Activated CD8-positive, alpha-beta memory T cell treated with anti-CD3 and anti-CD28 coated beads, Interleukin-2, amount 50 U/mL, for 24 hours (primary cell): ENCODE data around the gene GDI1.

Experiments
- DNase-seq: peaks from one replicate; pipeline ENCODE4 v3.0.0-alpha.2; 2020; ENCODE audit errors: extremely low read depth

The GDI1 gene

DNA sequence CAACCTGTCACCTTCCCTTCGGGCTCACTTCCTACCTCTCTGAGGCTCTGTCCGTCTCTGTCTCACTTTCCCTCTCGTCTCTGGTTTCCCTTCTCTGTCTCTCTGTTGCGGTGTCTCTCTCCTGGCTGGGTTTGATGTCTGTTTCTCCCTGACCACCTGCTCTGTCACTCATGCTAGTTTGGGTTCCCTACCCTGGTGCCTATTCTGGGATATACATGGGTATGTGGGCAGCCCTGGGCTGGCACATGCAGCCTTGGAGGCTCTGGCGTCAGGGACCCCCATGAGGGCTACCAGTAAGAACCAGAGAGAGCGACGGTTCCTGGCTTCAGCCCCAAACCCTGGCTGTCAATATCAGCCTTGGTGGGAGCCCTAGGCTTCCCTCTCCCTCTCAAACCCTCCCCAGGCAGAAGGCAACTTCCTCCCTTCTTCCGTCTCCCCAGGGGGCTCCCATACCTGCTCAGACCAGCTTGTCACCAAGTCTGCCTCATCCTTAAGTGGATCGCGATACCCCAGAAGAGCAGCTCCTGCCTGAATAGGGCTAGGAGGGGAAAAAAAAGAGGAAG is 28.2 kb upstream of the GDI1 start:
- DNase-seq = no peak

DNA sequence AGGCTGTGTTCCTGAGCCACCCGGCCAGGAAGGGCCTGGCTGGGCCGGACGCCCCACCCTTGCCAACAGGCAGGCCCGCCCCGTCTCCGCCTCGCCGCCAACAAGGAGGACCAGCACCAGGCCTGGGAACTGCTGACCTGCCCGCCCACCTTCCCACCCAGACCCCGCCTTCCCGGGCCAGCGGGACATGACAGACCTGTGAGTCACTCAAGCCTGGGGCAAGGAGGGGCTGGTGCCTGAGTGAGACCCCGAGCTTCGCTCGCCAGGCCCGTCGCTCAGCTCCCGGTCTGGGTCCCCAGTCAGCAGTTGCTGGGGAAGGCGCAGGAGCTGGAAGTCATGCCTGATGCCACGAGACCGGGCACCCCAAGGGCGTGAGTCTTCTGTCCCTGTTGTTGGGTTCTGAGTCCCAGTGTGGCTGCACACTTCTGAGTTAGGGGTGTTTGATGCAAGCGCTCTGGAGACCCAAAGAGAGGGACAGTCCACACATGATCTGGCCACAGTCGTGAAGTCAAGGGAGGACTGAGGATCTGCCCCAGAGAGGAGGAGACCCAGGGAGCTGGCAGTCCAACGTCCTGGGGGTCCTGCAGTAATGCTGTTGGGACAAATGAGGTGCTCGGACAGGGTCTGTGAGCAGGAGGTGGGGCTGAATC is 27.6 kb upstream of the GDI1 start, which contains the start of gene DNASE1L1:
TSS of gene DNASE1L1 (minus strand) at position 33 of the 650 bp plus-strand sequence. CDS start 3,686 bp downstream, outside the sequence.
- DNase-seq = no peak

DNA sequence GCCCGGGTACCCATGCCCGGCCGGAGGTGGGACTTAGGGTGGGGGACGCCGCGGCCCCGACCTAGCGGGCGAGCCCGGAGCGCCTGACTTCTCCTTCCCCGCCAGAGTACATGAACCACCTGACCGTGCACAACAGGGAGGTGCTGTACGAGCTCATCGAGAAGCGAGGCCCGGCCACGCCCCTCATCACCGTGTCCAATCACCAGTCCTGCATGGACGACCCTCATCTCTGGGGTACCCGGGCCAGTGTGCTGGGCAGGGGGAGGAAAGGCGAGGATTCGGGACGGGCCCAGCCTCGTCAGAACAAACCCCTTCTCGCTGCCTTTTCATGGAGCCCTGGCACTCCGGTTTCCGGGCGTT is 25.0 kb upstream of the GDI1 start:
- DNase-seq = no peak

DNA sequence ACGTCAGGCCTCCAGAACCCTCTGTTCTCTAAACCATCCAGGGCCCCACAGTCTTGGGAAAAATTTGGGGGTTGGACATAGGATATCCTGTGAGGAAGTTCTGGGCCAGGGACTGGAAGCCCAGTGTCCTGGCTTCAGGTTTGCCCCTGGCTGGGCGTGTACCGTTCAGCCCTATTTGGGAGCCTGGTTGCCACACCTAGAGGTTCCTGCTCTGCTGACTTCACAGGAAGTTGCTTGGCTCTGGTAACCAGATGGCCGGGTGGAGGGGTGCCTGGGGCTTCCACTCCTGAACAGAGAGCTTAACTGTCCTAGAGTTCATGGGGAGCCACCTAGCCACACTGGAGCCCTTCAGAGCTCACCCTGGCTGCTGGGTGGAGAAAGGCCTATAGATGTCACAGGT is 24.5 kb upstream of the GDI1 start:
- no peak for DNase-seq

DNA sequence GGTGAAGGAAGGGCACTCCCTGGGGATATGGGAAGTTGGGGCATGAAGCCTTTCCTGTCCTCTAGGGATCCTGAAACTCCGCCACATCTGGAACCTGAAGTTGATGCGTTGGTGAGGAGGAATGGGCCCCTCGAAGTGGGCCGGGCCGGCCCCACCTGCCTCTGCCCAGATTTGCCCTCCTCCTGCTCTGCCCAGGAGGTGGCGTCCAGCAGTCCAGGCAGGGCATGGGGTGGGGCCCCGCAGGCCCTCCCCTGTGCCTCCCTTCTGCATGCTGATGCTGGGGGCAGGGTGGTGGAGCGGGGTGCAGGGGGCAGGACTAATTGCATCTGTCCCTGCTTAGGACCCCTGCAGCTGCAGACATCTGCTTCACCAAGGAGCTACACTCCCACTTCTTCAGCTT is 23.8 kb upstream of the GDI1 start:
- DNase-seq = no peak

DNA sequence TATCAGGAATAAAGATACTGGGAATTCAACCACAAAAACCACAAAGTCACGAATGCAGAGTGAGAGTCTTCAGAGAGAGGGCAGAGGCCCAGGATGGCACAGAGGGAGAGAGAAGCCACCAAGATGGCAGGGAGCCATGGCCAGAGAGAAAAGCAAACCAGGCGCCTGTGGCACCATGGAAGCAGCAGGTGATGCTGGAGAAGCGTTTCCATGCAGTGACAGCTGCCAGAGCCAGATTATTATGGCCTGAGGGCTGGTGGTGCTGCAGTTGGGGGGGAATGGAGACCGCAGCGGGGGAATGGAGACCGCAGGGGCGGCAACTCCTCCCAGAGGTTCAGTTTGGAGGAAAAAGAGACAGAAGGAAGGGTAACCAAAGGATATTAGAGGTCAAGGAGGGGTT is 19.8 kb upstream of the GDI1 start:
- DNase-seq = no peak

DNA sequence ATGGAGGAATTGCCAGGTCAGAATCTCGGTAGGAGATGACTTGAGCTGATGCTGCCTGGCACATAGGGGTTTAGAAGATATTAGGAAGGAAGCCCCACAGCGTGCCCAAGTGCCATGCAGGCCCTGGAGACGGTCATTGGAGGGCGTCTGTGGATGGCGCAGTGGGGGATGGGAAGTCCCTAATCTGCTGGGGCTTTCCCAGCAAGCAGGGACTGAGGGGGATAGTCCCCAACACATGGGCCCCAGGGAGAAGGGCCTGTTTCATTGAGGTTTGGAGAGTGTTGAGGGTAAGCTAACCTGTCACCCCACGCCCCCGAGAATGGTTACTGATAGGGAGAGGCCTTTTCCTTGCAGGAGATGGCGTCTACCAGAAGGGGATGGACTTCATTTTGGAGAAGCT is 17.8 kb upstream of the GDI1 start:
- DNase-seq = no peak

DNA sequence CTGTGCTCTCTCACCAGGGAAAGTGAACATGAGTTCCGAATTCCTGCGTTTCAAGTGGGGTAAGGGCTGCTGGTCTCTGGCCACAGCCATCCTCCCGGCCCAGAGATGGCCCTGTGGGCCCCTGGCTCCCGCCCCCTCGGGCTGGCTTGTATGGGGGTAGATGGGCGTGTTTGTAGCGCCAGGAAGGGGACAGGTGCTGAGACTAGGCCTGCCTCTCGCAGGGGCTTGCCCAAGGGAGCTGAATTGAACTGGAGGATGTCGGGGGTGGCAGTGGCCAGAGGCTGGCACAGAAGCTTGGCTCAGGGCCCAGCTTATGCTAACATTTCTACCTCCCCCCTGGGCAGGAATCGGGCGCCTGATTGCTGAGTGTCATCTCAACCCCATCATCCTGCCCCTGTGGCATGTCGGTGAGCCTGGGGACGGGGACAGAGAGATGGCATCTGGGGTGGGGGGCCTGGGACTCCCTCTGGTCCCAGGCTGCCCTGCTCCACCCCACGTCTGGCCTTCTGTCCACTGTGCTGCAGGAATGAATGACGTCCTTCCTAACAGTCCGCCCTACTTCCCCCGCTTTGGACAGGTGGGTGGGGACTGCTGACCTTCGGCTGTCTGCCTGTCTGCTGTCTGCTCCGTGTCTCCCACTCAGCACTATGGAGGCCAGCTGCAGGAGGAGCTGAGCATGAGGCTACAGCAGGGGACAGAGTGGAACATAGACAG is 17.1 kb upstream of the GDI1 start:
- no peak for DNase-seq

DNA sequence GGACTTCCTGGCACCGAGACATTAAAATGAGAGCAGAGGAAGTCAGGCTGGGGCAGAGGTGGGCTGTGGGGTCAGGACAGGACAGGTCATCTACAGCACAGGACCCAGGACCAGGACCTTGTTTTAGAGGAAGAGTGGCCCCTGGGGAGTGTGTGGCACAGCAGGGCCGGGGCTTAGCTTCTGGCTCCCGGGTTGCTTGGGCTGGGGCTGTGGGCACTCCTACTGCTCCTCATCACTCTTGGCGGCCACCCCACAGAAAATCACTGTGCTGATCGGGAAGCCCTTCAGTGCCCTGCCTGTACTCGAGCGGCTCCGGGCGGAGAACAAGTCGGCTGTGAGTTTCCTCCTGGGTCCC is 16.6 kb upstream of the GDI1 start:
- no peak for DNase-seq

DNA sequence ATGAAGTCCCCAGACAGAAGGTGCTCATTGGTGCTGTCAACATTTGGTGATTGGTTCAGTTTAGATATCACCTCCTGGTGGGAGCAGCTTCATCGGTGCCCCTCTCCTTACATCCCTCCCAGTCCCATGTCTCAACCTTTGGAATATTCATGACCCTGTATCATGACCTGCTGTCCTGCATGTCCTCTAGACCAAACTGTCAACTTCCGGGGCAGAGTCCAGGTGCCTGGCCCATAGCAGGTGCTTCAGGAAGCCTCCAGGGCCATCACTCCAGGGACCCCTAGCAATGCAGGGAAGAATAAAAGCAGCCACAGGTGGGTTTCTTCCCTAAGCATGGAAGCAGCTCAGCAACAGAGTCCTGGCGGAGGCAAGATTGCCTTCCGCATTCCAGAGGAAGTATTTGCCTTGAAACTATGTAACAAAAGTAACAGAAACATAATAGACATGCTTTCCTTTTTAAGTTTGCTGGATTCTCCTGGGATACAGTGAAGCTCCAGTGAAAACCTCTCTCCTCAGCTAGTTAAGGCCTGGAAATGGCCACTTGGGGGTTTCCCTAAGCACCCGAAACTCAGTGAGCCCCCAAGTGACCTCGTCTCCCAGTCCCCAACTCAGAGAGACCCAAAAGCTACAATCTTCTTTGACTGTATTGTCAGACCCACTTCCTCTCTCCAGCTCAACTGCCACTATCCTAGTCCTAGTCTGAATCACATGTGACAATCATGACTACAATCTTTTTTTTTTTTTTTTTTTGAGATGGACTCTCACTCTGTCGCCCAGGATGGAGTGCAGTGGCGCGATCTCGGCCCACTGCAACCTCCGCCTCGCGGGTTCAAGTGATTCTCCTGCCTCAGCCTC is 9.8 kb upstream of the GDI1 start:
- no peak for DNase-seq

DNA sequence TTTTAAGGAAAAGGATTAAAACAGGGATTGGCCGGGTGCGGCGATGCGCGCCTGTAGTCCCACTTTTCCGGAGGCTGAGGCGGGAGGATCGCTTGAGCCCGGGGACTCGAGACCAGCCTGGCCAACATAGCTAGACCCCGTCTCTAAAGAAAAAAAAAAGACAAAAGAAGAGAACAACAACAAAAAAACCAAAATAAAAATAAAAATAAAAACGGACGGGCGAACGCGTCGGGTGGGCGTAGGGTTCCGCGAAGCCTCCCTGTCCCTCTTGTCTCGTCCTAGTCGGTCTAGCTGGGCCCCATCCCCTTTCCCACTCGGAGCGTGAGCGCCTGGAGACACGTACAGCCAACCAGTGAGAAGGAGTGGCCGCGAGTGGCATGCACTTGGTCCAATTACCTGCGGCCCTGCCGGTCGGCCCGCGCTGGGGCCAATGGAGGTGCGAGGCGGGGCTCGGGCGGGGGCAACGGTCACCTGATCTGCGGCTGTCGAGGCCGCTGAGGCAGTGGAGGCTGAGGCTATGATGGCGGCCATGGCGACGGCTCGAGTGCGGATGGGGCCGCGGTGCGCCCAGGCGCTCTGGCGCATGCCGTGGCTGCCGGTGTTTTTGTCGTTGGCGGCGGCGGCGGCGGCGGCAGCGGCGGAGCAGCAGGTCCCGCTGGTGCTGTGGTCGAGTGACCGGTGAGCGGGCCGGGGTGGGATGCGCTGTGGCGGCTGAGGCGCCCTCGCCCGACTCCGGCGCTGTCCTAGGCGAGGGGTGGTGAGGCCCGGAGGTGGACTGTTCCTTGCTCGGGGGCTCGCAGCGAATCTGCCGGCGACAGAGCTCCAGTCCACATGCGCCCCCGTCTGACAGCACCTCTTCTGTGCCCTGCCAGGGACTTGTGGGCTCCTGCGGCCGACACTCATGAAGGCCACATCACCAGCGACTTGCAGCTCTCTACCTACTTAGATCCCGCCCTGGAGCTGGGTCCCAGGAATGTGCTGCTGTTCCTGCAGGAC is 8.5 kb upstream of the GDI1 start, which contains the start of gene ATP6AP1:
TSS of gene ATP6AP1 (plus strand) at position 502 of the 996 bp plus-strand sequence. CDS start at position 518, 16 bp downstream.
- DNase-seq = peak; percentile 49

DNA sequence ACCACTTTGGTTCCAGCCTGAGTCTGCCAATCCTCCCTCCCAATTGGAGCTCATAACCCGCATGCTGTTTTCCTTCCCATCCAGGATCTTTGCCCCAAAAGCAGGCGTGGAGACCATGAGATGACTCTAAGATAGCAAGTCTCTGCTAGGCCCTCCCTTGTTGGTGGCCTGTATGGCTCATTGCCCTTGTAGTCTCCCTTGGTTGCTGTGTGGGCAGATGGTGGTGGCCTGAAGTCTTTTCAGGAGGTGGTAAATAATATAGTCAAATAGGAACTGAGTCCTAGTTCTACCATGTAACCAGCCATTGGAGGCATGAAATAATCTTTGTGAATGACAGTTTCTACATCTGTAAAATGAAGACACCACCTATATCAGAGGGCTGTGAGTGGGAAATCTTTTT is 7.2 kb upstream of the GDI1 start:
- no peak for DNase-seq

DNA sequence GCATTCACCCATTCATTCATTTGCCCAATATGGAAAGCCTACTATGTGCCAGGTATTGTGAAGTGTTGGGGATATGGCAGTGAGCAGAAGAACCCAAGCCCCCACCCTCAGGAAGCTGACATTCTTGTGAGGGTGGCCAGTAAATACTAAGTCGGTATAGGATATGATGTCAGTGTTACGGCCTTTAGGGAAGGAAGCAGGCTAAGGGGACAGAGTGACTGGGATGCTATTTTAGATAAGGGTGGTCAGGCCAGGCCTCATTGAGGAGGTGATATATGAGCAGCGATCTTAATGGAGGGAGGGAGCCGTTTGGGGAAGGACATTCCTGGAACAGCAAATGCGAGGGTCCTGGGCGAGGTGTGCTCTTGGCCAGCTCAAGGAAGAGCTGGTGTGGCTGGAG is 6.5 kb upstream of the GDI1 start:
- DNase-seq = no peak

DNA sequence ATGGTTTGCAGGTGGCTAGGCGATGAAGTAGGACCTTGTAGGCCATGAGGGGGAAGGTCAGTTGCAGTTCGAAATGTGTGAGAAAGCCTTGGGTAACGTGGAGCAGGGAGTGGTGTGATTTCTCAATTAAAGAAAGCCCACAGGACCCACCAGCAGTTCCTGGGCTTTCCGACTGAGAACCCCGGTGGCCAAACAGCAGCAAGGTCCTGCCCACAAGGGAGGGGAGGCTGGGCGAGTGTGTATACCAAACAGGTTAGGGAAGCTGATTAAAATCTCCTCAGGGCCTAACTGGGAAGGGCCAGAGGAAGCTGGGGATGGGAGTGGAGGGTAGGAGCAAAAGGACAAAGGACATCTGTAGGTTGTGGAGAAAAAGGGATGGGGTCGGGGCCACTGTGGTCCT is 6.0 kb upstream of the GDI1 start:
- DNase-seq = no peak

DNA sequence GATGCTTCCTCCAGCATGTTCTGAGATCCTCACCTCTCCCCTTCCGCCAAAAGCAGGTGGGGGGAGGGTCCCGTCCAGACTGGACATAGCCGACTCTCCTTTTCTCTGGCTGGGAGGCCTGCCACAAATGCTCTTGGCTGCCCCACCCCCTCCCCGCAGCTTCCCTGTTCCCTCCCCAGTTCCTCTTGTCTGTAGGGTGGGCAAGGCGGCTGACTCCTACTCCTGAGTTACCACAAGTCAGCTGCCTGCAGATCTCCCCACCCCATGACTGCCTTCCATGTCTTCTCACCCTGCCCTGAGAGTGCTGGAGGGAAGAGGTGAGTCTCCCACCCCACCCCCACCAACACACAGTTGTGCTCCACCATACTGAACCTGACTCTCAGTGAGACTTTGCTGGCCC is 5.6 kb upstream of the GDI1 start:
- DNase-seq = no peak

DNA sequence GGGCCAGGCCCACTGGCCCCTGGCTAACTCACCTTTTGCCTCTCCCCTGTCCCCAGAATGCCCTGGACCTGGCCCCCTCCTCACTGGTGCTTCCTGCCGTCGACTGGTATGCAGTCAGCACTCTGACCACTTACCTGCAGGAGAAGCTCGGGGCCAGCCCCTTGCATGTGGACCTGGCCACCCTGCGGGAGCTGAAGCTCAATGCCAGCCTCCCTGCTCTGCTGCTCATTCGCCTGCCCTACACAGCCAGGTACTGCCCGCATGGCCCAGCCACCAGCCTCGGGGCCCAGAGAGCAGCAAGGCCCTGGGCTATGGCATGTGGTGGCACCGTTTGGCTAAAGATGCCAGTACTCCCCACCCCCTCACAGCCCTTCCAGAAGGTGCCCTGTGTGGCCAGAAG is 4.7 kb upstream of the GDI1 start:
- no peak for DNase-seq

DNA sequence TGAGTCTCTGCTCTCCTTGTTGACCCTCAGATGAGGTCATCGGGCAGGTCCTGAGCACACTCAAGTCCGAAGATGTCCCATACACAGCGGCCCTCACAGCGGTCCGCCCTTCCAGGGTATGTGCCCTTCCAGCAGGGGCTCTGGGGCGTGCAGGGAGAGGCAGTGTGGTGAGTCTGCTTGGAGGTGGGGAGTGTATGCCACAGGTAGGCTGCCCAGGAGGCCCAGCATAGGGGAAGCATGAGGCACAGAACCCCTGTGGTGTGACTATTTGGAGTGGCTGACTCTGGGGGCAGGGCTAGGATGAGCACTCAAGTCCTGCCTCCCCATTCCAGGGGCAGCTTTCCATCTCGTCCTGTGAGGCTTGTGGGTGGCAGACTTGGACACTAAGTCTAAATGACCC is 3.3 kb upstream of the GDI1 start:
- DNase-seq = no peak

DNA sequence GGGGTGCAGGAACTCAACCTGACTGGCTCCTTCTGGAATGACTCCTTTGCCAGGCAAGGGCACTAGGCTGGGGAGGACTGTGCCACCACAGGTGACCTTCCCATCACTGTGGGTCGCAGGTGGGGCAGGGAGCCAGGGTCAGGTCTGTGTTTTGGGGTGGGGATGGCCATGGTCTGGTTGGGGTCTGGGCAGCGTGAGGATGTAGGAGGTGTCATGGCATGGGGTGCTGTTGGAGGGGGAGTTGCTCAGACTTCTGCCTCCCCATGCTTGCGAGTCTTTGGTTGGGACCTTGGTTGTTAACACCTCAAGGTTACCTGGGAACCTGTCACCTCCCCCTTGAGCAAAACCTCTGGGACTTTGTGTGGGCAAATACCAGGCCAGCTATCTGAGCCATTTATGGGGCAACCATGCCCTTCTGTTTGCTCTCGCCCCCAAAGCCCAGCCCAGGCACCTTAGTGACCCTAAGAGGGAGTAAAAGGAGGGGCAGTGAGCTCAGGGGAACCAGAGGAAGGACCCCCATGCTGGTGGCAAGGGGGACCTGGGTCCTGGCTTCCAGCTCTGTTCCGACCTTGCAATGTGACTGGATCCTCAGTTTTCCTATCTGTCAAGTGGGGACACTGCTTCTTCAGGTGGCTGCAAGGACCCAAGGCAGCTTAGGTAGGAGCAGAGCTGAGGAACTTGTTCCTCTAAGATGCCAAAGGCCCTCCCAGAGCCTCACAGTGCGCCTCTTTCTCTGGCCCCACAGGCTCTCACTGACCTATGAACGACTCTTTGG is 2.4 kb upstream of the GDI1 start:
- DNase-seq = no peak

DNA sequence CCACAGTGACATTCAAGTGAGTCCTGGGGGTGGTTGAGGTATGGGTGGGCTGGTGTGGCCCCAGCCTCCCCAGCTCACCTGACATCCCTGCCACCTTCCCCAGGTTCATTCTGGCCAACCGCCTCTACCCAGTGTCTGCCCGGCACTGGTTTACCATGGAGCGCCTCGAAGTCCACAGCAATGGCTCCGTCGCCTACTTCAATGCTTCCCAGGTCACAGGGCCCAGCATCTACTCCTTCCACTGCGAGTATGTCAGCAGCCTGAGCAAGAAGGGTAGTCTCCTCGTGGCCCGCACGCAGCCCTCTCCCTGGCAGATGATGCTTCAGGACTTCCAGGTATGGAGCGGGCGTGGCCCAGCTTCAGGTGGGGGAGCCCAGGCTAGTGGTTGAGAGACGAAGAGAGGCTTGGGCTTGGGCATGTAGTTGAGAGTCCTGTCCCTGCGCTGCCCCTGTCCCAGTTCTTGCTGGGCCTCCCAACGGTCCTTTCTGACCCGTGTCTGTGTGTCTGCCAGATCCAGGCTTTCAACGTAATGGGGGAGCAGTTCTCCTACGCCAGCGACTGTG is 1.7 kb upstream of the GDI1 start:
- no peak for DNase-seq

DNA sequence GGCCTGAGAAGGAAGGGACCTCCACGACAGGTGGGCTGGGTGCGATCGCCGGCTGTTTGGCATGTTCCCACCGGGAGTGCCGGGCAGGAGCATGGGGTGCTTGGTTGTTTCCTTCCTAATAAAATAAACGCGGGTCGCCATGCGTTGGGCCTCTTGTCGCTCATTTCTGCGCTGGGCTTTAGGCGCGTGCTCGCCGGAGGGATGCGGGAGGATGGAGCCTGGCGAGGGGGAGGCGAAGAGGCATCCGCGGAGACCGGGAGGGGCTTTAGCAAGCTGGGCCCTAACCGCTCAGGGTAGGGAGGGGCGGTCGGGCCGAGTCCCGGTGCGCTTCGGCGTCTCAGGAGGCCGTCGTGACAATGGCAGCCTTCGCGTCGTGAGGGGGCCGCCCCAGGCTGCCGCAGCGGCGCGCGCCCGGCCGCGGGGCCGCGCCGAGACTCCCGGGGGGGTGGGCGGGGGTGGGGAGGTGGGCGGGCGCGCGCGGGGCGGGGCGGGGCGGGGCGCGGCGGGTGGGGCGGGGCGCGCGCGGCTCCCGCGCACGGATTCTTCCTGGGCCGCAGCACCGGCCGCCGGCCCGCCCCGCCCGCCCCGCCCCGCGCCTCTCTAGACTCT is 476 bp upstream of the GDI1 start:
- no peak for DNase-seq
